PC-9 (cell line): ENCODE data around the gene HCN1.

Source experiments
- CTCF ChIP-seq: fragments of 200-600 bp; sonication (generic); conservative IDR thresholded peaks from 2 replicates; pipeline ENCODE4 v1.6.1; 2017; ENCODE audit warnings: mixed run types, antibody characterized with exemption, mild to moderate bottlenecking, moderate library complexity
- EZH2 ChIP-seq: fragments of 200-600 bp; sonication (generic); IDR thresholded peaks from 2 replicates; pipeline ENCODE4 v1.8.0; 2017; ENCODE audit warnings: antibody characterized with exemption, low read depth

GRCh38 chr5:45274241-45274640 is 421.9 kb downstream of the HCN1 start:
- TF ChIP-seq CTCF: no peak
- TF ChIP-seq EZH2: no peak
